ENCODE data around the gene HSPA4L.

DNA sequence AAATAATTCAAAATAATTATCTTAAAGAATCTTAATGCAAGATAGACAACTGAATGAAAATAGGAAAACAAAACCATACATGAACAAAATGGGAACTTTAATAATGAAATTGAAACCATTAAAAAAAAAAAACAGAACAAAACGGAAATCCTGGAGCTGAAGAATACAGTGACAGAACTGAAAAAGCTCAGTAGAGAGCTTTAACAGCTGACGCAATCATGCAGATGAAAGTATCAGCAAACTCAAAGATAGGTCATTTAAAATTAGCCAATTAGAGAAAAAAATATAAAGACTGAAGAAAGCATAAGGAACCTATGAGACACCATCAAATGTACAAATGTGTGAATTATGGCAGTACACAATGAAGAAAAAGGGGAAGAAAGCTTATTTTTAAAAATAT, 33.2 kb upstream of the HSPA4L start:
- TF ChIP-seq, protein P1, sequence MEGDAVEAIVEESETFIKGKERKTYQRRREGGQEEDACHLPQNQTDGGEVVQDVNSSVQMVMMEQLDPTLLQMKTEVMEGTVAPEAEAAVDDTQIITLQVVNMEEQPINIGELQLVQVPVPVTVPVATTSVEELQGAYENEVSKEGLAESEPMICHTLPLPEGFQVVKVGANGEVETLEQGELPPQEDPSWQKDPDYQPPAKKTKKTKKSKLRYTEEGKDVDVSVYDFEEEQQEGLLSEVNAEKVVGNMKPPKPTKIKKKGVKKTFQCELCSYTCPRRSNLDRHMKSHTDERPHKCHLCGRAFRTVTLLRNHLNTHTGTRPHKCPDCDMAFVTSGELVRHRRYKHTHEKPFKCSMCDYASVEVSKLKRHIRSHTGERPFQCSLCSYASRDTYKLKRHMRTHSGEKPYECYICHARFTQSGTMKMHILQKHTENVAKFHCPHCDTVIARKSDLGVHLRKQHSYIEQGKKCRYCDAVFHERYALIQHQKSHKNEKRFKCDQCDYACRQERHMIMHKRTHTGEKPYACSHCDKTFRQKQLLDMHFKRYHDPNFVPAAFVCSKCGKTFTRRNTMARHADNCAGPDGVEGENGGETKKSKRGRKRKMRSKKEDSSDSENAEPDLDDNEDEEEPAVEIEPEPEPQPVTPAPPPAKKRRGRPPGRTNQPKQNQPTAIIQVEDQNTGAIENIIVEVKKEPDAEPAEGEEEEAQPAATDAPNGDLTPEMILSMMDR (IDR thresholded peaks at IDR 0.05) = no peak
- no peak for TF ChIP-seq POLR2A (IDR thresholded peaks at IDR 0.05)

Data from Peyer's patch (tissue), 4 donors.